ENCODE measurements around the gene IL20.

IL20 gene

GRCh38 chr1:206895325-206895724 lies 29.9 kb downstream of the IL20 start:
- in situ Hi-C loops (cut with HindIII; ENCODE audit: low sequenced_read_pairs) = no loop called here
- no peak overlapping the region for H3K4me3 ChIP-seq (ENCODE audit: low read depth, low read length)
- DNase-seq (ENCODE audit: low read depth, low spot score) = no peak
- TF ChIP-seq CTCF (IDR thresholded peaks at IDR 0.05; ENCODE audit: low read depth, low read length) = no peak

GRCh38 chr1:206895837-206896242 lies 30.4 kb downstream of the IL20 start:
- no peak overlapping the region for H3K4me3 ChIP-seq (ENCODE audit: low read depth, low read length)
- in situ Hi-C loops (cut with HindIII; ENCODE audit: low sequenced_read_pairs) = no loop called here
- DNase-seq (ENCODE audit: low read depth, low spot score) = no peak
- no peak for TF ChIP-seq CTCF (IDR thresholded peaks at IDR 0.05; ENCODE audit: low read depth, low read length)

- no peak for DNase-seq (ENCODE audit: low read depth, low spot score)
- in situ Hi-C loops (cut with HindIII; ENCODE audit: low sequenced_read_pairs) = no loop called here
- H3K4me3 ChIP-seq (ENCODE audit: low read depth, low read length) = no peak overlapping the region
- TF ChIP-seq CTCF (IDR thresholded peaks at IDR 0.05; ENCODE audit: low read depth, low read length) = no peak
Observed at GRCh38 chr1:206896261-206896660, 30.8 kb downstream of the IL20 start.

- no peak for DNase-seq (ENCODE audit: low read depth, low spot score)
- in situ Hi-C loops (cut with HindIII; ENCODE audit: low sequenced_read_pairs) = no loop called here
- no peak for TF ChIP-seq CTCF (IDR thresholded peaks at IDR 0.05; ENCODE audit: low read depth, low read length)
- no peak within 1 kb of the TSS for H3K4me3 ChIP-seq (ENCODE audit: low read depth, low read length)
Observed at GRCh38 chr1:206897175-206897574, 31.8 kb downstream of the IL20 start, which contains the start of gene IL24. TSS of gene IL24 (plus strand) at chr1:206897443. CDS start at chr1:206897833, 390 bp downstream.

GRCh38 chr1:206898089-206898914 lies 32.9 kb downstream of the IL20 start:
- no peak for TF ChIP-seq CTCF (IDR thresholded peaks at IDR 0.05; ENCODE audit: low read depth, low read length)

GRCh38 chr1:206898915-206899431 lies 33.5 kb downstream of the IL20 start:
- in situ Hi-C loops (cut with HindIII; ENCODE audit: low sequenced_read_pairs) = no loop called here
- no peak for DNase-seq (ENCODE audit: low read depth, low spot score)

More at GRCh38 chr1:206898089-206898914, 32.9 kb downstream of the IL20 start:
- in situ Hi-C loops (cut with HindIII; ENCODE audit: low sequenced_read_pairs) = no loop called here
- DNase-seq (ENCODE audit: low read depth, low spot score) = peak; percentile 57
- no peak overlapping the region for H3K4me3 ChIP-seq (ENCODE audit: low read depth, low read length)

More at GRCh38 chr1:206898915-206899431, 33.5 kb downstream of the IL20 start:
- TF ChIP-seq CTCF (IDR thresholded peaks at IDR 0.05; ENCODE audit: low read depth, low read length) = no peak
- H3K4me3 ChIP-seq (ENCODE audit: low read depth, low read length) = no peak overlapping the region

Measured in astrocyte of the spinal cord (primary cell).